Activated CD4-positive, alpha-beta T cell treated with anti-CD3 and anti-CD28 coated beads, Interleukin-2, Interleukin-4, amounts not matched to agents 100 ng/mL and 50 ng/mL, durations not matched to agents 16 hours and 8 hours (primary cell): Measurements from ENCODE around the gene PSAPL1.
"Not testable (repeated sequence)": the region's sequence is repeated elsewhere in the genome, so short reads cannot be mapped to it uniquely, and the experiment has no call there.

ENCODE experiments used
- DNase-seq: peaks from one replicate; pipeline ENCODE4 v3.0.0-alpha.2; 2020; ENCODE audit warnings: low spot score

The PSAPL1 gene

DNA sequence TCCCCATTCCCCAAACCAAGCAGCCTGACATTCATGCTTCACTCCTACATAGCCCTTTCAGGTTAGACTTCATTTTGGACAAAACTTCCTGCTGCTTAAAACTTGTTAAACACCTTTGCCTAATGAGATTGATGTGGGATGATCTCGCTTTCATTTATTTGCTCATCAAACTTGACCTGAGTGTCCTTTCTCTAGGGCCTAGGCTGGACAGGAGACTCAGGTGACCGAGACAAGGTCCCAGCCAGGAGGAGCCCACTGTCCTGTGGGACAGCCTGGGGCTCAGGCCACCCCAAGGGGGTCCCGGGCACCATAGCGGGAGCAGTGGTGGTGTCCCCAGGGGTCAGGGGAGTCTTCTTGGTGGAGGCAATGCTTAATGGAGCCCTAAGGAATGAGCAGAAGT, 23.7 kb upstream of the PSAPL1 start:
- no peak for DNase-seq

DNA sequence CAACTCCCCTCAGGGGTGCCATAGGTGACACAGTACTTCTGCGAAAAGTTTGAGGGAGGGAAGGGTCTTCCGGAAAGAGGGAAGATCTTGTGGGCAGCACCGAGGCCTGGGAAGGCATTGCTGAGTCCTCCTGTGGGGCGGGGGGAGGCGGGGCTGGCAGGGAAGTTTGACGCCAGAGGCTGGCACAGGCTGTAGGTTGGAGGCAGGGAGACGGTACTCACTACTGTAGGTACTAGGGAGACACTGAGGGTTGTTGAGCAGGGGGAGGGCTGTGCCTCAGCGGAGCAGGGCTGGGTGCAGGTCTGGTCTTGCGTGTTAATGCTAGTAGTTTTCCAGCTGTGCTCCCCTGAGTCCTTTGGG, 23.3 kb upstream of the PSAPL1 start:
- DNase-seq = no peak

DNA sequence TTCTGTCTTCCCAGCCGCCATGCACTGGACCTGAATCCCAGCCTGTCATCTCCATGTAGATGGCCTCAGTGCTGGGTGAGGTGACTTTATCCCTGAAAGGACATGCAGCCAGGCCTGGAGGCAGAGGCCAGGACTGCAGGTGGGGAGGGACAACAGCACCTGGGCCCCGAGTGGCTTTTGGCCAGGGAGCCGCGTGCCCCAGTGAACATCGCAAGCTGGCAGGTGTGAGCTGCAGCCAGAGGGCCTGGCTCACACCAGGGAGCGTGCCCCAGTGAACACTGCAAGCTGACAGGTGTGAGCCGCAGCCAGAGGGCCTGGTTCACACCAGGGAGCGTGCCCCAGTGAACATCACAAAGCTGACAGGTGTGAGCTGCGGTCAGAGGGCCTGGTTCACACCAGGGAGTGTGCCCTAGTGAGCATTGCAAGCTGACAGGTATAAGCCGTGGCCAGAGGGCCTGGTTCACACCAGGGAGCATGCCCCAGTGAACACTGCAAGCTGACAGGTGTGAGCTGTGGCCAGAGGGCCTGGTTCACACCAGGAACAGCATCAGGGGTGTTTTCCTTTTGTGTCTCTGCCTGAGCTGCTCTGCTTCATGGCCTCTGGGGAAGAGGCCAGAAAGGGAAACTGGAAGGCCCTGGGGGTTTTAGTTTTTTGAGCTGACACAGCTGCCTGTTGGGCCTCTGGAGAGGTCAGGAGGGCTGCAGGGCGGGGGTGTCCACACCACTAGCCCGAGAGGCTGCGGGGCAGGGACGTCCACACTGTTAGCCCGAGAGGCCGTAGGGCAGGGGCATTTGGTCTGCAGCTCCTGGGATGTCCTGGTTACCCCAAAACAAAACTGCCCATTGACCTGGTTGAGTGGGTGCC, 22.7 kb upstream of the PSAPL1 start:
- DNase-seq = no peak

DNA sequence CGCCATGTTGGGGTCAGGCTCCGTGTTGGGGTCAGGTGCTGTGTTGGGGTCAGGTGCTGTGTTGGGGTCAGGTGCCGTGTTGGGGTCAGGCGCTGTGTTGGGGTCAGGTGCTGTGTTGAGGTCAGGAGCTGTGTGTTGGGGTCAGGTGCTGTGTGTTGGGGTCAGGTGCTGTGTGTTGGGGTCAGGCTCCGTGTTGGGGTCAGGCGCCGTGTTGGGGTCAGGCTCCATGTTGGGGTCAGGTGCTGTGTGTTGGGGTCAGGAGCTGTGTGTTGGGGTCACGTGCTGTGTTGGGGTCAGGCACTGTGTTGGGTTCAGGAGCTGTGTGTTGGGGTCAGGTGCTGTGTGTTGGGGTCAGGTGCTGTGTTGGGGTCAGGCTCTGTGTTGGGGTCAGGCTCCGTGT, 18.1 kb upstream of the PSAPL1 start:
- DNase-seq = not testable (repeated sequence)

DNA sequence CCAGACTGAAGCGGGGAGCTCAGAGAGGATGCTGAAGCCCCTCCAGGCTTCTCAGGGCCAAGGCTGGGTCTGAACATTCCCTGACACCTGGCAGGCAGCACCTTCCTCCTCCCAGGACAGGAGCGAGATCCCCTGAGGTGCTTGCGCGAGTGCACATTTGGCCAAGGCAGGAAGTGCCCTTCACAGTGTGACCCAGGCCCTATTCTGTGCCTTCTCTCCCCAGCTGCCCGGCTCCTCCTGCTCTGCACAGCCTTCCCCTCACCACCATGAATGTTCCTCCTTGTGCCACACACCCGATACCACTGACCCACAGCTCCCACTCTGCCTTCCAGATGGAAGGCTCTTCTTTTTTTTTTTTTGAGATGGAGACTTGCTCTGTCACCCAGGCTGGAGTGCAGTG, 17.1 kb upstream of the PSAPL1 start:
- no peak for DNase-seq

DNA sequence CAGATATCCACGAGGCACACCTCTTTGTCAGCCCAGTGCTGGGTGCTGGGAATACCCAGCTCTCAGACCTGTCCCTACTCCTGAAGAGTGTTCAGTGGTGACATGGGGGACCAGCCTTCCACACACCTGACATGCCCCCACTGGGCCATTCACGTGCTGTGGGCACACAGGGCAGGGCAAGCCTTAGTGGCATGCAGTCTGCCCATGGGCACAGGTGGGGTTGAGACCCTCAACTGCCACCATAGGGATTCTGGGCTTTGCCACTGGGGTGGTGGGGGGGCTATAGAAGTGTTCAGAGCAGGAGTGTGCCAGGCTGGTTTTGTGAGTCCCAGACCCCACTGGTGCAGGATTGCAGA, 16.7 kb upstream of the PSAPL1 start:
- no peak for DNase-seq

DNA sequence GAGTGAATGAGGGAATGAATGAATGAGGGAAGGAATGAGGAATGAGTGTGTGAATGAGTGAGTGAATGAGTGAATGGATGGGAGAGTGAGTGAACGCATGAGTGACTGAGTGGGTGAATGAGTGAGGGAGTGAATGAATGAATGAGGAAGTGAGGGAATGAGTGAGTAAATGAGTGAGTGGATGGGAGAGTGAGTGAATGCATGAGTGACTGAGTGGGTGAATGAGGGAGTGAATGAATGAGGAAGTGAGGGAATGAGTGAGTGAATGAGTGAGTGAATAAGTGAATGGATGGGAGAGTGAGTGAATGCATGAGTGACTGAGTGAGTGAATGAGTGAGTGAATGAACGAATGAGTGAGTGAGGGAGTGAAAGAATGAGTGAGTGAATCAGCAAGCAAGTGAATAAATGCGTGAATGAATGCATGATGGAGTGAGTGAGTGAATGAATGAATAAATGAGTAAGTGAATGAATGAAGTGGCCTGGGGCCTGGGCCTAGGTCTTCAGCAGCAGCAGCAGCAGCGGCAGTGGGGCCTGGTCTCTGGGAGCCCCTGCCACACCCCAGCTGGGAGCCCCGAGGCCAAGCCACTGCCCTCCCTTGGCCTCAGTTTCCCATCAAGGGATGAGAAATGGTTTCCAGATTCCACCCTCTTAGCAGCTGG, 16.2 kb upstream of the PSAPL1 start:
- no peak for DNase-seq

DNA sequence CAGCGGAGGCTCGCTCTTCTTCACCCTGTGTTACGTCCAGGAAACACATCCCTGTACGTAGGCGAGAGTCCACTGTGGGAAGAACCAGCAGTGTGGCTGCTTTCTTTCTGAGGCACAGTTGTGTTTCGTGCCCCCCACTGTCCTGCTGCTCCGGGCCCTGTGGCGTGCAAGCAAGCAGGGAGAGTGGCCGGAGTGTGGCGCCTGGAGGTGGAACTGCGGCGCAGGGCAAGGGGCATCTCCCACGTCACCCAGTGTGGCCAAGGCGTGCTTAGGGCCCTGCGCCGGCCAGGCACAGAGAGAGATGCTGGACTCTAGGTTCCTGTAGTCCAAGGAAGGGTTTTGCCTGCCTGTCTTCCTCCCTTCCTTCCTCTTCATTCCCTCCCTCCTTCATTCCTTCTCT, 13.3 kb upstream of the PSAPL1 start:
- no peak for DNase-seq

DNA sequence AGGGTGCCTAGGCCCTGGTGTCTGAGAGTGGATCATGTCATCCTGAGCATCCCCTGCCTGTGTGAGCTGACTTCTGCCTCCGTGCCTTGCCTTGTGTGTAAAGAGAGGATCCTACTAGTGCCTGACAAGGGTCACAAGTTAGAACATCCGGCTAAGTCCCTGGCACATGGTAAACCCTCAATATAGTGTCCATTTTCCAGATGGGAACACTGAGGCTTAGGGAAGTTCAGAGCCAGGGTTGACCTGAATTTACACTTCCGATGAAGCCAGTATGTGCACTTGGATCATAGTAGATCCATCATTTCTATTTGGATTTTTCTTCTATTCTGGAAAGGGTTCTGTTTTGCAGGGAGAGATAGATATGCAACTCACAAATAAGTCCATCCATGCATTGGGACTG, 12.5 kb upstream of the PSAPL1 start:
- DNase-seq = no peak

DNA sequence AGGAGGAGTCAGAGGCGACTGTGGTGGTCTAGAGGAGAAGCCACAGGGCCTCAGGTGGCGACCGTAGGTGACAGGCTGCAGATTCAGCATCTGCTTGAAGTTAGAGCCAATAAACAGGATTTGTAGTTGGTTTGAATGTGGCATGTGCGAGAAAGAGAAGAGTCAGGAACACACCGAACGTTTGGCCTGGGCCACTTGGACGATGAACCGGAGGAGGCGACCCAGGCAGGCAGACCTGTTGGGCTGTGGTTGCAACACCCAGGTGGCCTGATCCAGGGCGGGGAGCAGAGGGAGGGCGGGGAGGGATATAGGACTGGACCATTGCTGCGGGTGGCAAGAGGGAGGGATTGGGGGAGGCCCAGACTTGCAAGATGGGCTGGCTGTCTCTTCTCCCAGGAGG, 10.0 kb upstream of the PSAPL1 start:
- DNase-seq = no peak

DNA sequence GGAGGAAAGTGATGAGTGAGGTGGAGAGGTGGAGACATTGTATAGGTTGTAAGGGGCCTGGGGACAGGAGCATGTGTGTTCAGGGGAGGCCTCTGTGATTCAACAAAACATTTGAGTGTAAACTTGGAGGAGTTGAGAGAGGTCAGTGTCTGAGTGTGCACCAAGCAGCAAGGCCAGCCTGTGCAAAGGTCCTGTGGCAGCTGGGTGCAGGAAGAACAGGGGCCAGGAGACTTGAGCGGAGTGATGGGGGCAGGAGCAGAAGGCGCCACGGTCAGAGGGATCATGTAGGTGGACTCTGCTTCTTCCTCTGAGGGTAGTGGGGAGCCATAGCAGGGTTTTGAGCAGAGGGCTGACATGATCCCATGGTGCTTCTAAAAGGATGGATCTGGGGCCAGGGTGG, 9.6 kb upstream of the PSAPL1 start:
- no peak for DNase-seq

DNA sequence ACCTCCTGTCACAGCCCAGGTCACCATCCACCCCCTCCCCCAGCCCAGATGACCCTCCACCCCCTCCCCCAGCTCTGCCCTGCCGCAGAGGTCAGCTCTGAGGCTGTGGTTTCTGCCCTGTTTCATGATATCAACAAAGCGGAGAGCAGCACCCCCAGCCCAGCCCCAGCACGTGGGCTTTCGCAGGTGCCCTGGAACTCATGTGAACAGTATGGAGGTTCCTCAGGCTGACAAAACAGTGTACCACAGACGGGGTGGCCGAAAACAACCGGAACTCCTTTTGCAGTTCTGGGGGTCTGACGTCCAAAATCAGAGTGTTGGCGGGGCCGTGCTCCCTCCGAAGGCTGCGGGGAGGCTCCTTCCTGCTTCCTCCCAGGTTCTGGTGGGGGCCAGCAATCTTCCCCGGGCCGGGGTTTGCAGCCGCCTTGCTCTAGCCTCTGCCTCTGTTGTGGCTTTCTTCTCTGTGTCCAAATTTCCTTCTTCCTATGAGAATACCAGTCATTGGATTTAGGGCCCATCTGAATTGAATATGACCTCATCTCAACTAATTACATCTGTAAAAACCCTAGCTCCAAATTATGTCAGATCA, 7.9 kb upstream of the PSAPL1 start:
- DNase-seq = no peak

DNA sequence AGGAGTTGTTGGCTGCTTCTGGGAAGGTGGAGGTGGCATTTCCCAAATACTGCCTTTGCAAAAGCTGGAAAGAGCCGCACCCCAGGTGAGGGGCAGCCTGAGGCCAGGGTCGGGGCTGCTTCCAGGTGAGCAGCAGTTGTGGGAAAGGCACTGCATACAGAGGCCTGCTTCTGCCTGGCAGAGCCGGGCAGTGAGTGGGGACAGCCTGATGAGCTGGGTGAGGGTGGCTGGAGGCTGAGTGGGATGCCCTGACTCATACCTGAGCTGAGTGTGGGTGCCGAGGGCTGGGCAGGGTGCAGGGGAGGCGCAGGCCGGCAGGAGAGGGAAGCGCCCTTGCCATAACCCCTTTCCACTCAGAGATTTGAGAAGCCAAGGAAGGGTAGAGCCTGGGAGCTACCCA, 6.5 kb upstream of the PSAPL1 start:
- no peak for DNase-seq

DNA sequence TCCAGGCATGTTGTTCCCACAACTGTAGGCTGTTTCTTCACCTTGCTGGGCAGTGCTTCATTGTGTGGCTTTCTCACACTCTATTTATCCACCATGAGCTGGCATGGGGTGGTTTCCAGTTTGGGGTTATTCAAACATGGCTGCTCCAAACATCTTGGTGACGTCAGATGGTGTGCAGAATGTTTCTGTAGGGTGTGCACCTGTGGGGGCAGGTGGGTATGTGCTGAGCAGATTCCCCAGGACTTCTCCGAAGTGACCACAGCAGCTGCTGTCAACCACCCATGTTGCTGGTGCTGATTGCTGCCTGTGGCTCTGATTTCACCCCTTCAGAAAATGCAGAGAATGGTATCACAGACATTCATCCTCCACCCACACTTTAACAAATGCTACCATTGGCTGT, 5.0 kb upstream of the PSAPL1 start:
- DNase-seq = no peak

DNA sequence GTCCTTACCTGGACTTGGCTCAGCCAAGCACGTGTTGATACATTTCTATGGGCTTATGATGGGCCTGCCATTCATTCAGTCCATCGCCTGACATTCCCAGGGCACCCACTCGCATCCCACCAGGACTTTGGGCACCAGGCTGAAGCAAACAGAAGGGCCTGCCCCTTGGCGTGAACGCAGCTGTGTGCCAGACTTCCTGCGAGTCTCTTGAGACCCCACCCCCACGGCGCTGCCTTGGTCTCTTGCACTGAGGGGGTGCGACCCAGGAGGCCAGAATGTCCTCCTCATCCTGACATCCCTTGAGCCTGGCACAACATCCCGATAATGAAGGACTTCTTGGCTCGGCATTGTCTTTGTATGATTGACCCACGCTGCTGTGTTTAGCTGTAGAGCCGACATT, 1.5 kb upstream of the PSAPL1 start:
- DNase-seq = no peak

DNA sequence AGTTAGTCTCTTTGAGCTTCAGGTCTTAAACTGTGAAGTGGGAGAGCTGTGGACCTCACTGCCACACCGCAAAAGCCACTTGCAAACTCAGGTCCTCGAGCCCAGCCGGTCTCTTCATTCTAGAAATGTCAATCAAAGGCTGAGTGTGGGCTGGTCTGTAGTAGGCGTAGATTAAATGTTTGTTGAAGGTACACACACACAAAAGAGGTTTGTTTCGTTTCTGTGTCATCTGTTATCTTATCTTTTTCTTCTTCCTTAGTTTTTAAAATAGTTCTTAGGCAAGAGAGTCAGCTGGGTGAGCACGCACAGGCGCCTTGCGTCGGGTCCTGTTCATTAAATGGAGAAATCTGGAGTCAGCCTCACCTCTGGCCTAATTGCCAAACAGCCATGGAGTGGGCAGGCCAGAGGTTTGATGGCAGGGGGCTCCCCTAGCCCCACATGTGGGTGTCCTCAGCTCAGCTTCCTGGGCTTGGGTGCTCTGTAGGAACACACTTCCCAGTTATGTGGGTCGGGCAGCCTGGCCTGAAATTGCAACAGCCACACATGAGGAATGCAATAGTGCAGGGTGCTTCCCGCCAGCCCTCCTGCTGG, 836 bp upstream of the PSAPL1 start:
- no peak for DNase-seq

DNA sequence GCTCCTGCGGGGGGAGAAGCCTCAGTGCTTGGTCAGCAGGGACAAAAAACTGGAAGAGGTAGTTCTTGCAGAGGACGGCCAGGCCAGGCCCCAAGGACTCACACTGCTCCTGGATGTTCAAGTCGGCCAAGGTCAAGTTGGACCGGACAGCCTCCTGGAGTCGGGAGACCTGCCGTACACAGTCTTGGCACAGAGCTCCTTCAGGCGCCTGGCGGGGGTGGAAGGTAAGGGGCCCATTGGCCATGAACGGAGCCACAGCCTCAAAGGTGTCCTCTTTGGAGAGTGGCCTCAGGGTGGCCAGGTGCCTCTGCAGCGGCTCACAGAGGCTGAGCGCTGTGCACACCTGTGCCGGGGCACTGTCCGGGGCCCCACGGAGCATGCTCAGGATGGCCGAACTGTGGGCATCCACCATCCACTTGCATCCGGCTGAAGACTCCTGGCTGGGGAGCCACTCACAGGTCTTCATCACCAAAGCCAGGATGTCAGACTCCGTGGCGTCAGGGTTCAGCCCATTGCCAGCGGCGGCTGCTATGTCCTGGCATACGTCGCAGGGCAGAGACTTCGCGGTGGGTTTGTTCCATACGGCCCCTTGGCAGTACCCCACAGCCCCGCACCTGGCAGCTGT, 477 bp downstream of the PSAPL1 start:
- no peak for DNase-seq

DNA sequence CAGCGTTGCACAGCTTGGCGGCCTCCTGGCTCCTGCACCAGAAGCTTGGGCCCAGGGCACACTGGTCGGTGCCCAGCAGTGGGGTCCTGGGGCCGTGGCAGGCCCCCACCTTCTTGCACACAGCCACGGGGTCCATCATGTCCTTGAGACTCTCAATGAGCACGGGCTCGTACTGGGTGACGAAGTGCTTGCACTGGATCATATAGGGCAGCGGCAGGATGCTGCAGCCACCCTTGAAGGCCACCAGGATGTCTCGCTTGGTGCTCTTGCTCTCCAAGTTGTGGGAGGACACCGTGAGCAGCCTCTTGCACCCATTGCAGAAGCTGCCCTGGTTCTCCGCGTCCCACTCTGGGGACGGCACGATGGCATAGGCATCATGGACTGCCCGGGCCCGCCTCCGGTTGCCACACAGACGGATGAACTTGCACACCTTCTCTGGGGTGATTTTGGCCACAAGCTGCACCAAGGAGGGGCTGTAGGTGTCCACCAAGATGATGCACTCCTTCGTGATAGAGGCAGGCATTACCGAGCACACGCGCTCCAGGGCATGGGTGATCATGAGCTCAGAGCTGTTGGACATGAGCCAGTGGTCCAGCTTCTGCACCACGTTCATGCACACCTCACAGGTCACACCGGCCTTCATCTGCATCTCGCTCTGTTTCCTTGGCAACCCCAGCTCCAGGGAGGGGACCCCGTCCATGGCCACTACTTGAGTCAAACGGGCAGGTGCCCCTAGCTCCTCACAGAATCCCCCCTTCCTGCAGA, 1.2 kb downstream of the PSAPL1 start:
- DNase-seq = no peak

DNA sequence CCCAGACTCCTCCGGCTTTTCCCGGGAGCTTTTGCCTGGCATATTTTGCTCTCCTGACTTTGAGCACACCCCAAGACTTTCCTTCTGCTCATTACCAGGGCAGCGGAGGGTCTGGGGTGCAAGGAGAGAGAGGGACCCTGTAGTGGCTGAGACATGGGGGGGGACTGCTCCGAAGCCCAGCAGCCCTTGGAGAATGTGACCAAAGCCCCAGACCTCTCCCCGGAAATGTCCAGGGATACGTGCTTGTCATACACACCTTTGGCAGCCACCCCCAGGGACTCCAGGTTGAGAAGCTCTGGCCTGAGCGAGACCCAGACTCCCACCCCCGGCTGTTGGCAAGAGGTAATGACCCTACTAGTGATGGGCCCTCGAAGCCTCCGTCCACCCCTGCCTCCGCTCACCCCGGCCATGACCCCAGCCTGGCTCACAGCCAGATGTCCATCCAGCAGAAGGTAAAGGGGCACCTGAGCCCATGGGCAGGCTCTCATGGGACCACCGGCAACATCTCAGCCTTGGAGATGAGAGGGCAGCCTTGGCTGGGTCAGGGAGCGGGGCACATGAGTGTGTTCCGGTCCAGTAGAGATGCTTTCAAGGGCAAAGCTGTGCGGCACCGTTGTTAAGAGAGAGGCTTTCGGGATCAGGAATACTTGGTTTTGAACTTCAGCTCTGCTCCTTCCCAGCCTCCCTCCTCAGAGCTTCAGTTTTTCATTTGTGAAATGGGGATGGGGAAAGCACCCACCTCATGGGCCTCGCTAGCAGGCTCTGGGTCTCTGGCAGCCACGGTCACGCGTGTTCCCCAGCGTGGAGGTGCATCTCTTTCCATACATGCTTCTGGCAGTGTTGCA, 2.0 kb downstream of the PSAPL1 start:
- DNase-seq = no peak

DNA sequence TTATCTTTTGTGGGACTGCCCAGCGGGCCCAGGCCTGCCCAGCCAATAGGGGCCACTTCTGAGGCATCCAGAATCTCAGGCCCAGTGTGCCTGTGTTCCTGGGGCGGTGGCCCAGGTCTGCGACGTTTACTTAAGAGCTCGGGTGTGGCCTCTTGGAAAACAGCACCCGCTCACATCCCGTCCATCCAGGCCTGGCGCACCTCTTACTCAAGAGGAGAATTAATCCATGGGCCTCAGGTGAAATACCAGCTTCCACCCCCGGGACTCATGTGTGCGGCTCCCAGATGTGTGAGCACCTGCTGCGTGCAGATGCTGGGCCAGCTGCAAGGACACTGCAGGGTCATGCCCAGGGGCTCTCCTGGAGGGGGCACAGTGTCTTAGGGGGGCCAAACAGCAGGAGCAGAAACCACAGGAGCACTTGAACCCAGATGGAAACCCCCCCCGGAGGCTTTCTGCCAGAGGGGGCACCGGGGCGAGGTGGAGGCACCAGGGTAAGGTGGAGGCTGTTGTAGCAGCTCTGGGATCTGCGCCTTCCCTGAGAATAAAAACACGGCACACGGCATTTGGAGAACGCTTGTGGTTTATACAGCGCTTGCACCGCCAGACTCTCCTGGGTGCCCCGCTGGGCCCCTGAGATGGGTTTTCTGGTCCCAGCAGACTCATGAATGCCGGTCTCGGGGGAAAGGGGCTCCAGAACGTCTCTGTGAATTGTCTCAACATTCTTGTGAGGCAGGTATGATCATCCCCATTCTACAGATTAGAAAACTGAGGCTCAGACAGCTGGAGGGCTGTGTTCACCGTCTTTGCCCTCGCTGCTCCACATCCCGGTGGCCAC, 2.8 kb downstream of the PSAPL1 start:
- no peak for DNase-seq
